ENCODE data around the gene KRT5. TPM values are rescaled to one million over a fixed set of nuclear protein-coding genes. Genes with fewer than 3 reads are reported as not detected.

Gene KRT5
- total and polyA plus RNA-seq, 2 experiments from 2014 or later = 7.4 to 13.0 TPM

- no peak for DNase-seq (ENCODE audit: low spot score)
- H3K4me2 ChIP-seq = no peak overlapping the region
- no peaks in the 10 kb centered on the region for H3K79me2 ChIP-seq
- no peak overlapping the region for H3K4me3 ChIP-seq
- no peaks in the 10 kb centered on the region for H4K20me1 ChIP-seq (ENCODE audit: insufficient read depth, poor library complexity, severe bottlenecking)
- no peaks in the 10 kb centered on the region for H3K9me2 ChIP-seq (replicated peaks; ENCODE audit: insufficient read depth)
- H3K27ac ChIP-seq = no peak overlapping the region
- 50% methylated on average over 3 of the region's 3 CpGs for WGBS (ENCODE audit: low lambda C conversion rate, missing lambda C conversion rate)
- H2AFZ ChIP-seq = no peak overlapping the region
- TF ChIP-seq CTCF (IDR thresholded peaks at IDR 0.05; ENCODE audit: poor library complexity) (no peak), EZH2phosphoT487 (IDR thresholded peaks at IDR 0.05; ENCODE audit: low read depth, severe bottlenecking, unreplicated experiment) (no peak), EZH2 (IDR thresholded peaks at IDR 0.05; ENCODE audit: borderline replicate concordance) (no peak)
- no peaks in the 10 kb centered on the region for H3K4me1 ChIP-seq (ENCODE audit: insufficient read depth)
- H3K27me3 ChIP-seq = peaks cover 8% of the 10 kb centered on the region
- H3K9me3 ChIP-seq (ENCODE audit: low read depth) = no peaks in the 10 kb centered on the region
- H3K36me3 ChIP-seq (replicated peaks; ENCODE audit: insufficient read depth, low read depth) = no peaks in the 10 kb centered on the region
These were observed 40.1 kb downstream of the KRT5 start for GRCh38 chr12:52480073-52480472.

- Histone ChIP-seq H3K36me3 (replicated peaks; ENCODE audit: insufficient read depth, low read depth) (no peaks in the 10 kb centered on the region), H4K20me1 (ENCODE audit: insufficient read depth, poor library complexity, severe bottlenecking) (no peaks in the 10 kb centered on the region), H3K79me2 (no peaks in the 10 kb centered on the region), H2AFZ (no peak overlapping the region), H3K9me2 (replicated peaks; ENCODE audit: insufficient read depth) (no peaks in the 10 kb centered on the region), H3K4me3 (no peak overlapping the region), H3K27me3 (no peaks in the 10 kb centered on the region), H3K4me1 (ENCODE audit: insufficient read depth) (no peaks in the 10 kb centered on the region), H3K9me3 (ENCODE audit: low read depth) (no peaks in the 10 kb centered on the region), H3K4me2 (no peak overlapping the region), H3K27ac (no peak overlapping the region)
- WGBS (ENCODE audit: low lambda C conversion rate, missing lambda C conversion rate) = 87% methylated on average over 2 of the region's 2 CpGs
- no peak for DNase-seq (ENCODE audit: low spot score)
- TF ChIP-seq CTCF (IDR thresholded peaks at IDR 0.05; ENCODE audit: poor library complexity) = no peak
- TF ChIP-seq EZH2 (IDR thresholded peaks at IDR 0.05; ENCODE audit: borderline replicate concordance) = no peak
- no peak for TF ChIP-seq EZH2phosphoT487 (IDR thresholded peaks at IDR 0.05; ENCODE audit: low read depth, severe bottlenecking, unreplicated experiment)
These were observed 42.5 kb downstream of the KRT5 start for GRCh38 chr12:52477651-52478050.

GRCh38 chr12:52474212-52474611, 46.0 kb downstream of the KRT5 start:
- H3K4me1 ChIP-seq (ENCODE audit: insufficient read depth) = no peaks in the 10 kb centered on the region
- TF ChIP-seq EZH2 (IDR thresholded peaks at IDR 0.05; ENCODE audit: borderline replicate concordance) (no peak), CTCF (IDR thresholded peaks at IDR 0.05; ENCODE audit: poor library complexity) (no peak), EZH2phosphoT487 (IDR thresholded peaks at IDR 0.05; ENCODE audit: low read depth, severe bottlenecking, unreplicated experiment) (no peak)
- no peaks in the 10 kb centered on the region for H3K36me3 ChIP-seq (replicated peaks; ENCODE audit: insufficient read depth, low read depth)
- DNase-seq (ENCODE audit: low spot score) = no peak
- no peaks in the 10 kb centered on the region for H3K79me2 ChIP-seq
- no peaks in the 10 kb centered on the region for H4K20me1 ChIP-seq (ENCODE audit: insufficient read depth, poor library complexity, severe bottlenecking)
- no peaks in the 10 kb centered on the region for H3K9me2 ChIP-seq (replicated peaks; ENCODE audit: insufficient read depth)
- no peaks in the 10 kb centered on the region for H3K27me3 ChIP-seq
- 90% methylated on average over 2 of the region's 2 CpGs for WGBS (ENCODE audit: low lambda C conversion rate, missing lambda C conversion rate)
- H3K27ac ChIP-seq = no peak overlapping the region
- H3K4me2 ChIP-seq = no peak overlapping the region
- no peak overlapping the region for H2AFZ ChIP-seq
- no peak overlapping the region for H3K4me3 ChIP-seq
- no peaks in the 10 kb centered on the region for H3K9me3 ChIP-seq (ENCODE audit: low read depth)

GRCh38 chr12:52473768-52474167, 46.4 kb downstream of the KRT5 start, which contains the start of gene KRT6C:
TSS of gene KRT6C (minus strand) at chr12:52473805. CDS start at chr12:52473737, 68 bp downstream.
- WGBS (ENCODE audit: low lambda C conversion rate, missing lambda C conversion rate) = 91% methylated on average over 4 of the region's 4 CpGs
- H3K27me3 ChIP-seq = no peaks in the 10 kb centered on the region
- peak; percentile 32 for DNase-seq (ENCODE audit: low spot score)

More at GRCh38 chr12:52473768-52474167, 46.4 kb downstream of the KRT5 start, which contains the start of gene KRT6C:
- Histone ChIP-seq H3K4me1 (ENCODE audit: insufficient read depth) (no peaks in the 10 kb centered on the region), H3K4me2 (no peak within 1 kb of the TSS), H3K27ac (no peak within 1 kb of the TSS), H3K4me3 (no peak within 1 kb of the TSS), H4K20me1 (ENCODE audit: insufficient read depth, poor library complexity, severe bottlenecking) (no peaks in the 10 kb centered on the region), H3K79me2 (no peaks in the 10 kb centered on the region), H3K9me2 (replicated peaks; ENCODE audit: insufficient read depth) (no peaks in the 10 kb centered on the region), H2AFZ (no peak within 1 kb of the TSS), H3K36me3 (replicated peaks; ENCODE audit: insufficient read depth, low read depth) (no peaks in the 10 kb centered on the region), H3K9me3 (ENCODE audit: low read depth) (no peaks in the 10 kb centered on the region)
- TF ChIP-seq EZH2 (IDR thresholded peaks at IDR 0.05; ENCODE audit: borderline replicate concordance) (no peak), CTCF (IDR thresholded peaks at IDR 0.05; ENCODE audit: poor library complexity) (no peak), EZH2phosphoT487 (IDR thresholded peaks at IDR 0.05; ENCODE audit: low read depth, severe bottlenecking, unreplicated experiment) (no peak)
